Measurements from ENCODE around the gene DSC3.
"Not testable (repeated sequence)": the region's sequence is repeated elsewhere in the genome, so short reads cannot be mapped to it uniquely, and the experiment has no call there.

The DSC3 gene

GRCh38 chr18:30982285-30982992 is 60.1 kb downstream of the DSC3 start:
- Histone ChIP-seq H3K36me3 (no peaks in the 10 kb centered on the region), H3K27ac (no peak overlapping the region)
- TF ChIP-seq Cebpa-rat (IDR thresholded peaks at IDR 0.05) = no peak

DNA sequence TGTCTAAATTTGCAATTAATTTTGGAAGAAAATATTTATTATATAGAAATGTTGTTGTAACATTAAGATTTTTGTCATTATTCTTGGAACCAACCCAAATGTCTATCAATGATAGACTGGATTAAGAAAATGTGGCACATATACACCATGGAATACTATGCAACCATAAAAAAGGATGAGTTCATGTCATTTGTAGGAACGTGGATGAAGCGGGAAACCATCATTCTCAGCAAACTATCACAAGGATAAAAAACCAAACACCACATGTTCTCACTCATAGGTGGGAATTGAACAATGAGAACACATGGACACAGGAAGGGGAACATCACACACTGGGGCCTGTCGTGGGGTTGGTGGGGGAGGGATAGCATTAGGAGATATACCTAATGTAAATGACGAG is 64.5 kb downstream of the DSC3 start:
- H3K4me1 ChIP-seq, H3K4me2 ChIP-seq, H3K36me3 ChIP-seq, H4K20me1 ChIP-seq, H3K4me3 ChIP-seq, H3K27me3 ChIP-seq, H3K9ac ChIP-seq, H3K9me3 ChIP-seq, H3K27ac ChIP-seq: not testable (repeated sequence)

More at GRCh38 chr18:30982285-30982992, 60.1 kb downstream of the DSC3 start:
- Histone ChIP-seq H3K9ac (no peak overlapping the region), H3K27me3 (no peaks in the 10 kb centered on the region), H4K20me1 (no peaks in the 10 kb centered on the region), H3K4me3 (no peak overlapping the region), H3K4me2 (no peak overlapping the region), H3K4me1 (no peaks in the 10 kb centered on the region), H3K9me3 (no peaks in the 10 kb centered on the region)

DNA sequence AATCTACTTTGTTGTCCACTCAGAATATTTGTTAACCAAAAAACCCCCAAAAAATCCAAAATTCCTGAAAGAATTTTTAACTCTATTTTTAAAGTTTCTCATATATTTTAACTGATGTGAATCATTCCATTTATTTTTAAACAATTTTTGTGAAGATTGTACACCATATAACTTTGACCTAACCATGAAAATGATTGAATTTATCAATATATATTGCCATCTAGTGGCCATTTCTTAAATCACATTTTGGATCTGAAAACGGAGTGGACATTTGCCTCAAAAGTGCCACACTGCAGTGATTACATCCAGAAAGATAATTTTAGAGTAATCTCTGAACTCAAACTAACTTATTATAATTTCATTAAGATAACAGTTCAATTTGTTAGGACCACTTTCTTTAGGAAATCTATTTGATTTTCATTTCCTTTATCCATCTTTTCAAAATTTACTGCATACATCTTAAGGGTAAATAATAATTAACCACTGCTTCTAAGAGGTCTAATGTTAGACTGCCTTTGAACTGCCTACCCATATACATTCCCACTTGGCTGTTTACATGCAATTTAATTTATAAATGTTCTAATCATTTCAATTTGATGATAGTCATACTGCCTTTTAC is 71.1 kb downstream of the DSC3 start:
- Histone ChIP-seq H3K4me1 (no peaks in the 10 kb centered on the region), H3K9me3 (no peaks in the 10 kb centered on the region), H3K4me2 (no peak overlapping the region), H3K27ac (no peak overlapping the region), H3K36me3 (no peaks in the 10 kb centered on the region), H3K27me3 (no peaks in the 10 kb centered on the region), H4K20me1 (no peaks in the 10 kb centered on the region), H3K4me3 (no peak overlapping the region), H3K9ac (no peak overlapping the region)
- no peak for TF ChIP-seq Cebpa-rat (IDR thresholded peaks at IDR 0.05)

GRCh38 chr18:30970196-30970816 is 72.2 kb downstream of the DSC3 start:
- H3K4me2 ChIP-seq = no peak overlapping the region

DNA sequence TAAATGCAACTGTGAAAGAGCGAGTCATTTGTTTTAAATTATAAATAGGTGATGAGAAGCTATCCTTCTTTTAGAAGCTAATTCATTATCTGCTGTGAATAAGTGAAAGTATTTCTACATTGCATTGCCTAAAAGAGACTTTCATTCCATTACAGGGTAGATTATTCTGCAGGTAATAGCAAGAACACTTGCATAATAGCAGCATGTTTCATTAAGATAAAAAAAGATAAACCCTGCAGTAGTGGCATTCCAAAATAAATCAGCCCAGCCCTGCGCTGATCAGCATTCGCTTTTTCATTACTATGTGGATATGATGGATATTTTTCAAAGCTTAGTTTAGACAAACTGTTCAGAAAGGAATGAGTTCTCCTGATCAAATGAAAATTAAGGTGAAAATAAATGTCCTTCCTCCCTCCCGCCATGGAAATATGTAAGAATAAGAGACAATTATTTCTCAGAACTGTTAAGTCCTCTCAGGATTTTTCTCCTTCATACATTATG is 72.8 kb downstream of the DSC3 start:
- no peak for TF ChIP-seq Cebpa-rat (IDR thresholded peaks at IDR 0.05)
- H3K27ac ChIP-seq = no peak overlapping the region
- H3K4me3 ChIP-seq = no peak overlapping the region
- no peaks in the 10 kb centered on the region for H3K27me3 ChIP-seq
- H3K36me3 ChIP-seq = no peaks in the 10 kb centered on the region
- H3K9me3 ChIP-seq = no peaks in the 10 kb centered on the region
- no peaks in the 10 kb centered on the region for H3K4me1 ChIP-seq
- no peaks in the 10 kb centered on the region for H4K20me1 ChIP-seq
- H3K9ac ChIP-seq = no peak overlapping the region
- H3K4me2 ChIP-seq = no peak overlapping the region

More at GRCh38 chr18:30970196-30970816, 72.2 kb downstream of the DSC3 start:
- H3K27me3 ChIP-seq = no peaks in the 10 kb centered on the region
- no peaks in the 10 kb centered on the region for H3K4me1 ChIP-seq
- H3K27ac ChIP-seq = no peak overlapping the region
- H3K4me3 ChIP-seq = no peak overlapping the region
- no peak; the same call in 1 of the 2 replicates for TF ChIP-seq Cebpa-rat (IDR thresholded peaks at IDR 0.05)
- H3K9me3 ChIP-seq = no peaks in the 10 kb centered on the region
- H3K36me3 ChIP-seq = no peaks in the 10 kb centered on the region
- no peaks in the 10 kb centered on the region for H4K20me1 ChIP-seq
- H3K9ac ChIP-seq = no peak overlapping the region

GRCh38 chr18:30967701-30968100 is 74.8 kb downstream of the DSC3 start:
- Histone ChIP-seq H3K27me3 (no peaks in the 10 kb centered on the region), H3K4me3 (no peak overlapping the region), H3K4me1 (no peaks in the 10 kb centered on the region), H3K9me3 (no peaks in the 10 kb centered on the region), H4K20me1 (no peaks in the 10 kb centered on the region), H3K27ac (no peak overlapping the region), H3K9ac (no peak overlapping the region), H3K4me2 (no peak overlapping the region), H3K36me3 (no peaks in the 10 kb centered on the region)
- no peak for TF ChIP-seq Cebpa-rat (IDR thresholded peaks at IDR 0.05)

- H3K4me2 ChIP-seq = no peak overlapping the region
- no peak for TF ChIP-seq Cebpa-rat (IDR thresholded peaks at IDR 0.05)
- no peaks in the 10 kb centered on the region for H3K4me1 ChIP-seq
- H3K9me3 ChIP-seq = no peaks in the 10 kb centered on the region
- H3K27ac ChIP-seq = no peak overlapping the region
- H3K4me3 ChIP-seq = no peak overlapping the region
- no peaks in the 10 kb centered on the region for H3K36me3 ChIP-seq
- H4K20me1 ChIP-seq = no peaks in the 10 kb centered on the region
- no peak overlapping the region for H3K9ac ChIP-seq
- H3K27me3 ChIP-seq = no peaks in the 10 kb centered on the region
Observed at GRCh38 chr18:30965237-30965636, 77.3 kb downstream of the DSC3 start.

- H3K4me1 ChIP-seq = no peaks in the 10 kb centered on the region
- no peaks in the 10 kb centered on the region for H3K27me3 ChIP-seq
- H3K36me3 ChIP-seq = no peaks in the 10 kb centered on the region
- H3K4me3 ChIP-seq = no peak overlapping the region
- no peaks in the 10 kb centered on the region for H3K9me3 ChIP-seq
- TF ChIP-seq Cebpa-rat (IDR thresholded peaks at IDR 0.05) = no peak
- H3K27ac ChIP-seq = no peak overlapping the region
- no peak overlapping the region for H3K9ac ChIP-seq
- H4K20me1 ChIP-seq = no peaks in the 10 kb centered on the region
- no peak overlapping the region for H3K4me2 ChIP-seq
Observed at GRCh38 chr18:30960661-30961060, 81.9 kb downstream of the DSC3 start.

DNA sequence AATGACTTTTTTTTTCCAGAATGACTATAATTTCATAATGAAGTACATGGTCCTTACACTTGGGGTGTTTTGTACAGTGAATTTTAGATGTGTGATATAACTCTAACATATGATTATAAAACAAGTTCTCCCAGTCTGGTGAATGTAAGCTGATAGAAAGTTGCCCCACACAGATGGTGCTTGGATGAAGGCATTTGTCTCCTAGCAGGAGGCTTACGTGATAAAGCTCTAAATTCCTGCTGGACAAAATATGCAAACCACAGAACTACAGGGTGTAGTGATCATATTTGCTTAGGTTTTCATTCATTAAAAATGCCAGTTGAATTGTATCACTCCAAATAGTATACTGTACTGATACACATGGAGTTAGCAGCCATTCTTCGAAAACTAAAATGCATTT is 85.5 kb downstream of the DSC3 start:
- no peaks in the 10 kb centered on the region for H3K9me3 ChIP-seq
- no peaks in the 10 kb centered on the region for H3K36me3 ChIP-seq
- no peak overlapping the region for H3K9ac ChIP-seq
- H3K4me2 ChIP-seq = no peak overlapping the region
- no peaks in the 10 kb centered on the region for H3K27me3 ChIP-seq
- no peak overlapping the region for H3K27ac ChIP-seq
- H4K20me1 ChIP-seq = no peaks in the 10 kb centered on the region
- no peak for TF ChIP-seq Cebpa-rat (IDR thresholded peaks at IDR 0.05)
- no peak overlapping the region for H3K4me3 ChIP-seq
- H3K4me1 ChIP-seq = no peaks in the 10 kb centered on the region

- Histone ChIP-seq H3K9ac (no peak overlapping the region), H3K4me1 (no peaks in the 10 kb centered on the region), H3K4me3 (no peak overlapping the region), H3K27ac (no peak overlapping the region), H3K4me2 (no peak overlapping the region), H3K27me3 (no peaks in the 10 kb centered on the region), H4K20me1 (no peaks in the 10 kb centered on the region), H3K9me3 (no peaks in the 10 kb centered on the region), H3K36me3 (no peaks in the 10 kb centered on the region)
- TF ChIP-seq Cebpa-rat (IDR thresholded peaks at IDR 0.05) = no peak
Observed at GRCh38 chr18:30954262-30954661, 88.3 kb downstream of the DSC3 start.
